ENCODE data around the gene RALB. TPM values are rescaled to one million over a fixed set of nuclear protein-coding genes. Genes with fewer than 3 reads are reported as not detected.

Gene RALB
- total RNA-seq, 2 donors from 2014 or later, result 71.8 to 93.4 TPM

GRCh38 chr2:120316071-120316470 is 63.4 kb downstream of the RALB start:
- Histone ChIP-seq H3K4me1 (peaks cover 3% of the 10 kb centered on the region), H3K9ac (ENCODE audit: low read depth in 2 of 2, low read length in 2 of 2) (no peak overlapping the region), H3K9me3 (no peaks in the 10 kb centered on the region), H3K4me3 (no peak overlapping the region), H3K36me3 (no peaks in the 10 kb centered on the region), H3K27me3 (no peaks in the 10 kb centered on the region), H3K27ac (no peak overlapping the region)
- no peak for TF ChIP-seq CTCF (IDR thresholded peaks at IDR 0.05)
- intact Hi-C loops (cut with DNase I), result loop anchor here (10.0 kb wide), 2 partner anchors 61 to 111 kb away; partner anchors contain the start of gene RALB
- no peak for DNase-seq

GRCh38 chr2:120316528-120317179 is 64.0 kb downstream of the RALB start:
- Histone ChIP-seq H3K9me3 (no peaks in the 10 kb centered on the region), H3K4me1 (peaks cover 3% of the 10 kb centered on the region), H3K27ac (no peak overlapping the region), H3K4me3 (no peak overlapping the region), H3K36me3 (no peaks in the 10 kb centered on the region), H3K9ac (ENCODE audit: low read depth in 2 of 2, low read length in 2 of 2) (no peak overlapping the region), H3K27me3 (no peaks in the 10 kb centered on the region)
- intact Hi-C loops (cut with DNase I), result loop anchor here (10.0 kb wide), 2 partner anchors 62 to 112 kb away; partner anchors contain the start of gene RALB
- TF ChIP-seq CTCF (IDR thresholded peaks at IDR 0.05), result no peak
- DNase-seq, result no peak

GRCh38 chr2:120317180-120317533 is 64.5 kb downstream of the RALB start:
- intact Hi-C loops (cut with DNase I), result loop anchor here (10.0 kb wide), 2 partner anchors 62 to 112 kb away; partner anchors contain the start of gene RALB

GRCh38 chr2:120317916-120318315 is 65.3 kb downstream of the RALB start:
- Histone ChIP-seq H3K27me3 (no peaks in the 10 kb centered on the region), H3K4me1 (peaks cover 3% of the 10 kb centered on the region), H3K27ac (no peak overlapping the region), H3K36me3 (no peaks in the 10 kb centered on the region), H3K4me3 (no peak overlapping the region), H3K9ac (ENCODE audit: low read depth in 2 of 2, low read length in 2 of 2) (no peak overlapping the region), H3K9me3 (no peaks in the 10 kb centered on the region)
- no peak for TF ChIP-seq CTCF (IDR thresholded peaks at IDR 0.05)
- intact Hi-C loops (cut with DNase I), result loop anchor here (10.0 kb wide), 2 partner anchors 63 to 113 kb away; partner anchors contain the start of gene RALB
- no peak for DNase-seq

More at GRCh38 chr2:120317180-120317533, 64.5 kb downstream of the RALB start:
- H3K36me3 ChIP-seq, result no peaks in the 10 kb centered on the region
- no peak overlapping the region for H3K27ac ChIP-seq
- DNase-seq, result no peak
- H3K9me3 ChIP-seq, result no peaks in the 10 kb centered on the region
- no peak for TF ChIP-seq CTCF (IDR thresholded peaks at IDR 0.05)
- H3K27me3 ChIP-seq, result no peaks in the 10 kb centered on the region
- H3K9ac ChIP-seq (ENCODE audit: low read depth in 2 of 2, low read length in 2 of 2), result no peak overlapping the region
- H3K4me3 ChIP-seq, result no peak overlapping the region
- H3K4me1 ChIP-seq, result peaks cover 3% of the 10 kb centered on the region

- no peak for DNase-seq
- Histone ChIP-seq H3K4me3 (no peak overlapping the region), H3K4me1 (peaks cover 3% of the 10 kb centered on the region), H3K9ac (ENCODE audit: low read depth in 2 of 2, low read length in 2 of 2) (no peak overlapping the region), H3K9me3 (no peaks in the 10 kb centered on the region), H3K27me3 (no peaks in the 10 kb centered on the region), H3K36me3 (no peaks in the 10 kb centered on the region), H3K27ac (no peak overlapping the region)
- TF ChIP-seq CTCF (IDR thresholded peaks at IDR 0.05), result no peak
- intact Hi-C loops (cut with DNase I), result loop anchor here (10.0 kb wide), 2 partner anchors 64 to 114 kb away; partner anchors contain the start of gene RALB
Measured at GRCh38 chr2:120318626-120319025, 66.0 kb downstream of the RALB start.
